ENCODE results near the gene NFIB.

NFIB gene

DNA sequence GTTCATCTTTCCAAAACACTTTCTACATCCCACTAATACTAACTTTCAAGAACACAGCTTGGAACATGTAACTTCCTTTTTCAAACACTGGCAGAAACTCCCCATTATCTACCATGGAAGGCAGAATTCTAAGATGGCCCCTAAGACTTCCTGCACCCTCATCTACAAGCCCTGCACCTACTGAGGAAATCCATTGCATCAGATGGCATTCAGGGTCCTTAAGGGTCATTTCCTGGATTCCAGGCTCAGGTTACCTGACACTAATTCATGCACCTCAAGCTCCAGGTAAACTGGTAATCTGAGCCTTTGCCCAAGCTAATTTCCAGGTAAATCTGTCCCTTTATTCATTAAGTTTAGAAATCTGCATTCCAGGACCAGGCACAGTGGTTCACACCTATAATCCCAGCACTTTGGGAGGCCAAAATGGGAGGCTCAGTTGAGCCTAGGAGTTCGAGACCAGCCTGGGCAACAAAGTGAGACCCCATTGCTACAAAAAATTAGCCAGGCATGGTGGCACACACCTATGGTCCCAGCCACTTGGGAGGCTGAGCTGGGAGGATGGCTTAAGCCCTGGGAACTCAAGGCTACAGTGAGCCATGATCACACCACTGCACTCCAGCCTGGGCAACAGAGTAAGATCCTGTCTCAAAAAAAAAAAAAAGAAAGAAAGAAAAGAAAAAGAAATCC, 91.6 kb downstream of the NFIB start:
- H3K4me1 ChIP-seq (ENCODE audit: control insufficient read depth, insufficient read depth, low read length, poor library complexity, severe bottlenecking) = no peaks in the 10 kb centered on the region
- H3K9me3 ChIP-seq (ENCODE audit: control insufficient read depth, low read length) = no peaks in the 10 kb centered on the region
- 83 to 89% methylated on average over 1 of the region's 1 CpG for WGBS, 2 experiments (ENCODE audit: insufficient coverage in 2 of 2)
- H3K36me3 ChIP-seq (ENCODE audit: control insufficient read depth, insufficient read depth, low read length) = no peaks in the 10 kb centered on the region
- H3K27ac ChIP-seq (ENCODE audit: low read depth, low read length, severe bottlenecking) = no peak overlapping the region
- no peak overlapping the region for H3K4me3 ChIP-seq (ENCODE audit: extremely low read depth, insufficient read depth, low read length, poor library complexity, severe bottlenecking)

- H3K4me3 ChIP-seq (ENCODE audit: extremely low read depth, insufficient read depth, low read length, poor library complexity, severe bottlenecking) = no peak overlapping the region
- no peaks in the 10 kb centered on the region for H3K36me3 ChIP-seq (ENCODE audit: control insufficient read depth, insufficient read depth, low read length)
- no peak overlapping the region for H3K27ac ChIP-seq (ENCODE audit: low read depth, low read length, severe bottlenecking)
- no peaks in the 10 kb centered on the region for H3K9me3 ChIP-seq (ENCODE audit: control insufficient read depth, low read length)
- no peaks in the 10 kb centered on the region for H3K4me1 ChIP-seq (ENCODE audit: control insufficient read depth, insufficient read depth, low read length, poor library complexity, severe bottlenecking)
Observed at GRCh38 chr9:14221558-14221957, 92.4 kb downstream of the NFIB start.

- 96 to 100% methylated on average over 1 to 2 of the region's 4 CpGs for WGBS, 2 experiments (ENCODE audit: insufficient coverage in 2 of 2)
- no peaks in the 10 kb centered on the region for H3K4me1 ChIP-seq (ENCODE audit: control insufficient read depth, insufficient read depth, low read length, poor library complexity, severe bottlenecking)
- no peaks in the 10 kb centered on the region for H3K36me3 ChIP-seq (ENCODE audit: control insufficient read depth, insufficient read depth, low read length)
- no peak overlapping the region for H3K4me3 ChIP-seq (ENCODE audit: extremely low read depth, insufficient read depth, low read length, poor library complexity, severe bottlenecking)
- H3K27ac ChIP-seq (ENCODE audit: low read depth, low read length, severe bottlenecking) = no peak overlapping the region
- H3K9me3 ChIP-seq (ENCODE audit: control insufficient read depth, low read length) = no peaks in the 10 kb centered on the region
Observed at GRCh38 chr9:14221119-14221518, 92.8 kb downstream of the NFIB start.

GRCh38 chr9:14220256-14220655, 93.7 kb downstream of the NFIB start:
- no peak overlapping the region for H3K27ac ChIP-seq (ENCODE audit: low read depth, low read length, severe bottlenecking)
- H3K4me3 ChIP-seq (ENCODE audit: extremely low read depth, insufficient read depth, low read length, poor library complexity, severe bottlenecking) = no peak overlapping the region
- no peaks in the 10 kb centered on the region for H3K9me3 ChIP-seq (ENCODE audit: control insufficient read depth, low read length)
- WGBS, 2 experiments (ENCODE audit: insufficient coverage in 2 of 2) = 80 to 100% methylated on average over 2 of the region's 3 CpGs
- H3K4me1 ChIP-seq (ENCODE audit: control insufficient read depth, insufficient read depth, low read length, poor library complexity, severe bottlenecking) = no peaks in the 10 kb centered on the region
- no peaks in the 10 kb centered on the region for H3K36me3 ChIP-seq (ENCODE audit: control insufficient read depth, insufficient read depth, low read length)

DNA sequence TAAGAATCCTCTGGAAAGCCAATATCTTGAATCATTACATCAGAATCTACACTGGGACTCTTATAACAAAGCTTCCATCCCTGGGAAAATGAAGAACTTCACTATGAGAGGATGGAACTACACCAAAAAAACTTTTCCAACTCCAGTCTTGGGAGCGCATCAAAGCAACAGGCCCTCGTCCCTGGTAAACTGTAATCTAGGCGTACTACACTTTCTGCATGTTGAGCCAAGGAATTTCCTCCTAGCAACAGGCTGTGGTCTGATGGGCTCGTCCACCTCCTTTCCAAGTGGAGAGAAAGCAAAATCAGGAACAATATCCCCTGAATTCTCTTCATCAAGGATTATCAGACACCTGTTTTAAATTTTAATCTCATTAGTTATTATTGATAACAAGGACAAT, 94.1 kb downstream of the NFIB start:
- no peak overlapping the region for H3K27ac ChIP-seq (ENCODE audit: low read depth, low read length, severe bottlenecking)
- WGBS, 2 experiments (ENCODE audit: insufficient coverage in 2 of 2) = 83 to 97% methylated on average over 3 of the region's 4 CpGs
- H3K36me3 ChIP-seq (ENCODE audit: control insufficient read depth, insufficient read depth, low read length) = no peaks in the 10 kb centered on the region
- H3K4me1 ChIP-seq (ENCODE audit: control insufficient read depth, insufficient read depth, low read length, poor library complexity, severe bottlenecking) = no peaks in the 10 kb centered on the region
- H3K9me3 ChIP-seq (ENCODE audit: control insufficient read depth, low read length) = no peaks in the 10 kb centered on the region
- no peak overlapping the region for H3K4me3 ChIP-seq (ENCODE audit: extremely low read depth, insufficient read depth, low read length, poor library complexity, severe bottlenecking)

GRCh38 chr9:14218253-14218652, 95.7 kb downstream of the NFIB start:
- H3K4me1 ChIP-seq (ENCODE audit: control insufficient read depth, insufficient read depth, low read length, poor library complexity, severe bottlenecking) = no peaks in the 10 kb centered on the region
- H3K27ac ChIP-seq (ENCODE audit: low read depth, low read length, severe bottlenecking) = no peak overlapping the region
- WGBS, 2 experiments (ENCODE audit: insufficient coverage in 2 of 2) = 100% methylated on average over 1 of the region's 1 CpG; no CpG with 5 or more reads in 1 of the 2 experiments
- no peaks in the 10 kb centered on the region for H3K36me3 ChIP-seq (ENCODE audit: control insufficient read depth, insufficient read depth, low read length)
- no peak overlapping the region for H3K4me3 ChIP-seq (ENCODE audit: extremely low read depth, insufficient read depth, low read length, poor library complexity, severe bottlenecking)
- H3K9me3 ChIP-seq (ENCODE audit: control insufficient read depth, low read length) = no peaks in the 10 kb centered on the region

GRCh38 chr9:14216612-14217194, 97.2 kb downstream of the NFIB start:
- WGBS, 2 experiments (ENCODE audit: insufficient coverage in 2 of 2) = 100% methylated on average over 1 of the region's 1 CpG
- Histone ChIP-seq H3K27ac (ENCODE audit: low read depth, low read length, severe bottlenecking) (no peak overlapping the region), H3K36me3 (ENCODE audit: control insufficient read depth, insufficient read depth, low read length) (no peaks in the 10 kb centered on the region), H3K4me3 (ENCODE audit: extremely low read depth, insufficient read depth, low read length, poor library complexity, severe bottlenecking) (no peak overlapping the region), H3K4me1 (ENCODE audit: control insufficient read depth, insufficient read depth, low read length, poor library complexity, severe bottlenecking) (no peaks in the 10 kb centered on the region), H3K9me3 (ENCODE audit: control insufficient read depth, low read length) (no peaks in the 10 kb centered on the region)

DNA sequence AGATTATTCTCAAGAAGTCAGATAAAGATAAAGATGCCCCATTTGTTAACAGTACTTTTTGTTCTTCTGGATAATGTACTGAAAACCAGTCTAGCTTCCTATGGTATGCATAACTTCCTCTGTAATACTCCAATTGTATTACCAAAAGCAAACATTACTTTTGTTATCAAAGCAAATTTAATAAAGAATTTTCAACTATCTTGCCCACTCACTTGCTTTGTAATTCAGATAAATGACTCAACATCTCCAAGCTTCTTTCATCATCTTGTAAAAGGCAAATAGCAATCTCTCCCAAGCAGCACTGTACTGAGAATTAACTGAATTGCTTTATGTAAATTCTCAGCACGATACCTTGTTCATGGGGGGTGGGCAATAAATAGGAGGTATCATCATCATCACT, 98.3 kb downstream of the NFIB start:
- no peaks in the 10 kb centered on the region for H3K4me1 ChIP-seq (ENCODE audit: control insufficient read depth, insufficient read depth, low read length, poor library complexity, severe bottlenecking)
- no peaks in the 10 kb centered on the region for H3K9me3 ChIP-seq (ENCODE audit: control insufficient read depth, low read length)
- no peak overlapping the region for H3K27ac ChIP-seq (ENCODE audit: low read depth, low read length, severe bottlenecking)
- WGBS, 2 experiments (ENCODE audit: insufficient coverage in 2 of 2) = no CpG with 5 or more reads among the region's 1 CpG
- H3K4me3 ChIP-seq (ENCODE audit: extremely low read depth, insufficient read depth, low read length, poor library complexity, severe bottlenecking) = no peak overlapping the region
- no peaks in the 10 kb centered on the region for H3K36me3 ChIP-seq (ENCODE audit: control insufficient read depth, insufficient read depth, low read length)

GRCh38 chr9:14214693-14215092, 99.2 kb downstream of the NFIB start:
- H3K9me3 ChIP-seq (ENCODE audit: control insufficient read depth, low read length) = no peaks in the 10 kb centered on the region
- H3K4me1 ChIP-seq (ENCODE audit: control insufficient read depth, insufficient read depth, low read length, poor library complexity, severe bottlenecking) = no peaks in the 10 kb centered on the region
- H3K4me3 ChIP-seq (ENCODE audit: extremely low read depth, insufficient read depth, low read length, poor library complexity, severe bottlenecking) = no peak overlapping the region
- WGBS, 2 experiments (ENCODE audit: insufficient coverage in 2 of 2) = no CpG with 5 or more reads among the region's 2 CpGs
- H3K27ac ChIP-seq (ENCODE audit: low read depth, low read length, severe bottlenecking) = no peak overlapping the region
- H3K36me3 ChIP-seq (ENCODE audit: control insufficient read depth, insufficient read depth, low read length) = no peaks in the 10 kb centered on the region

GRCh38 chr9:14214065-14214684, 99.8 kb downstream of the NFIB start:
- no peaks in the 10 kb centered on the region for H3K9me3 ChIP-seq (ENCODE audit: control insufficient read depth, low read length)
- H3K27ac ChIP-seq (ENCODE audit: low read depth, low read length, severe bottlenecking) = no peak overlapping the region
- WGBS, 2 experiments (ENCODE audit: insufficient coverage in 2 of 2) = 92 to 100% methylated on average over 1 to 2 of the region's 3 CpGs
- no peak overlapping the region for H3K4me3 ChIP-seq (ENCODE audit: extremely low read depth, insufficient read depth, low read length, poor library complexity, severe bottlenecking)
- H3K4me1 ChIP-seq (ENCODE audit: control insufficient read depth, insufficient read depth, low read length, poor library complexity, severe bottlenecking) = no peaks in the 10 kb centered on the region
- no peaks in the 10 kb centered on the region for H3K36me3 ChIP-seq (ENCODE audit: control insufficient read depth, insufficient read depth, low read length)

- no peaks in the 10 kb centered on the region for H3K36me3 ChIP-seq (ENCODE audit: control insufficient read depth, insufficient read depth, low read length)
- no peak overlapping the region for H3K27ac ChIP-seq (ENCODE audit: low read depth, low read length, severe bottlenecking)
- no peak overlapping the region for H3K4me3 ChIP-seq (ENCODE audit: extremely low read depth, insufficient read depth, low read length, poor library complexity, severe bottlenecking)
- 81 to 100% methylated on average over 2 of the region's 2 CpGs for whole genome bisulfite sequencing, 2 experiments (ENCODE audit: insufficient coverage in 2 of 2)
- H3K9me3 ChIP-seq (ENCODE audit: control insufficient read depth, low read length) = no peaks in the 10 kb centered on the region
- no peaks in the 10 kb centered on the region for H3K4me1 ChIP-seq (ENCODE audit: control insufficient read depth, insufficient read depth, low read length, poor library complexity, severe bottlenecking)
Observed at GRCh38 chr9:14213504-14213903, 100.4 kb downstream of the NFIB start.

Data from mesodermal cell (in vitro differentiated cells).